ENCODE measurements around the gene TMEM169. TPM values are rescaled to one million over a fixed set of nuclear protein-coding genes. Genes with fewer than 3 reads are reported as not detected.

Gene TMEM169
- total RNA-seq, 4 donors from 2014 or later, result 0.09 to 0.29 (median 0.19) TPM; not detected in 1

- 33 to 40% methylated on average over 1 of the region's 1 CpG for WGBS, 2 donors
- no peaks in the 10 kb centered on the region for H3K9me3 ChIP-seq
- H3K27ac ChIP-seq, result no peak overlapping the region
- peaks cover 0 to 9% (median 2%) of the 10 kb centered on the region in 3 donors for H3K4me1 ChIP-seq
- DNase-seq, result no peak
- no peaks in the 10 kb centered on the region for H3K27me3 ChIP-seq
- no peak for TF ChIP-seq POLR2A (IDR thresholded peaks at IDR 0.05)
- TF ChIP-seq, protein P1, sequence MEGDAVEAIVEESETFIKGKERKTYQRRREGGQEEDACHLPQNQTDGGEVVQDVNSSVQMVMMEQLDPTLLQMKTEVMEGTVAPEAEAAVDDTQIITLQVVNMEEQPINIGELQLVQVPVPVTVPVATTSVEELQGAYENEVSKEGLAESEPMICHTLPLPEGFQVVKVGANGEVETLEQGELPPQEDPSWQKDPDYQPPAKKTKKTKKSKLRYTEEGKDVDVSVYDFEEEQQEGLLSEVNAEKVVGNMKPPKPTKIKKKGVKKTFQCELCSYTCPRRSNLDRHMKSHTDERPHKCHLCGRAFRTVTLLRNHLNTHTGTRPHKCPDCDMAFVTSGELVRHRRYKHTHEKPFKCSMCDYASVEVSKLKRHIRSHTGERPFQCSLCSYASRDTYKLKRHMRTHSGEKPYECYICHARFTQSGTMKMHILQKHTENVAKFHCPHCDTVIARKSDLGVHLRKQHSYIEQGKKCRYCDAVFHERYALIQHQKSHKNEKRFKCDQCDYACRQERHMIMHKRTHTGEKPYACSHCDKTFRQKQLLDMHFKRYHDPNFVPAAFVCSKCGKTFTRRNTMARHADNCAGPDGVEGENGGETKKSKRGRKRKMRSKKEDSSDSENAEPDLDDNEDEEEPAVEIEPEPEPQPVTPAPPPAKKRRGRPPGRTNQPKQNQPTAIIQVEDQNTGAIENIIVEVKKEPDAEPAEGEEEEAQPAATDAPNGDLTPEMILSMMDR (IDR thresholded peaks at IDR 0.05), result no peak
- intact Hi-C loops (cut with DNase I), result no loop called here
- H3K36me3 ChIP-seq, result no peaks in the 10 kb centered on the region
- H3K4me3 ChIP-seq, result no peak overlapping the region
Measured at GRCh38 chr2:216103213-216103612, 21.5 kb downstream of the TMEM169 start.

GRCh38 chr2:216104691-216105090 lies 23.0 kb downstream of the TMEM169 start:
- H3K27me3 ChIP-seq, result no peaks in the 10 kb centered on the region
- WGBS, 2 donors, result 76 to 90% methylated on average over 2 to 3 of the region's 3 CpGs
- TF ChIP-seq, protein P1 (IDR thresholded peaks at IDR 0.05), result no peak
- intact Hi-C loops (cut with DNase I), result no loop called here
- H3K36me3 ChIP-seq, result no peaks in the 10 kb centered on the region
- H3K4me3 ChIP-seq, result no peak overlapping the region
- no peaks in the 10 kb centered on the region for H3K9me3 ChIP-seq
- no peak for DNase-seq
- H3K27ac ChIP-seq, result no peak overlapping the region
- H3K4me1 ChIP-seq, result peaks cover 0 to 14% (median 6%) of the 10 kb centered on the region in 3 donors

DNA sequence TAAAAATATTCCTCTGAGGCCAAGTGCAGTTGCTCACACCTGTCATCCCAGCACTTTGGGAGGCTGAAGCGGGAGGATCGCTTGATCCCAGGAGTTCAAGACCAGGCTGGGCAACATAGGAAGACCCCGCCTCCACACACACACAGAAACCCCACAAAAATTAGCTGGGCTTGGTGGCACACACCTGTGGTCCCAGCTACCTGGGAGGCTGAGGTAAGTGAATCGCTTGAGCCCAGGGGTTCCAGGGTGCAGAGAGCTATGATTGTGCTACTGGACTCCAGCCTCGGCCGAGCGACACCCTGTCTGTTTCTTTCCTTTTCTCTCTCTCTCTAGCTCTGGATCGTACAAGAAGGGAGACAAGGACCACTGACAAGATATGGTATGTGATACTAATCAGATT lies 25.6 kb downstream of the TMEM169 start:
- H3K36me3 ChIP-seq, result peaks cover 0 to 19% (median 0%) of the 10 kb centered on the region in 3 donors
- no peaks in the 10 kb centered on the region for H3K27me3 ChIP-seq
- no peak for TF ChIP-seq POLR2A (IDR thresholded peaks at IDR 0.05)
- TF ChIP-seq, protein P1 (IDR thresholded peaks at IDR 0.05), result no peak
- H3K4me3 ChIP-seq, result peak overlapping the region in 1 of 4 donors; percentile 15
- H3K4me1 ChIP-seq, result peaks cover 15 to 40% (median 22%) of the 10 kb centered on the region in 3 donors
- 78 to 89% methylated on average over 7 to 8 of the region's 8 CpGs for WGBS, 2 donors
- H3K27ac ChIP-seq, result peak overlapping the region in 3 of 4 donors; percentile 10 to 95 (median 95)
- intact Hi-C loops (cut with DNase I), result no loop called here
- no peaks in the 10 kb centered on the region for H3K9me3 ChIP-seq
- no peak for DNase-seq

DNA sequence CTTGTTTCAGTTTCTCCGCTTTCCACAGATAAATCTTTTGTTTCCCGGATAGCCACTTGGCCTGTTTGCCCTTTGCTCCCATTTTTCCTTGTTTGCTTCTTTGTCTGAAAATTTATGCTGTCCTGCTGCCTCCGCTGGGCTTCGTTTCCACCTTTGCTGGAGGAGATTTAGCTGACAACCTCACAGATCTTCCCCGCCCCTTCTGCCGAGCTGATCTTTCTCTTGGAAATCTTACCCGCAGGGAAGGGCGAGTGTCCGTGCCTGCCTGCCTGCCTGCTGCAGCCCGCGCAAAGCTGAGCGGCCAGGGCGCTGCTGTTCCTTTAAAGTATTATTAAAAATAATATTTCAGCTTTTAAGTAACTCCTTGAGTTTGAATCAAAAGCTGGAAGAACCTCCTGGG lies 26.0 kb downstream of the TMEM169 start:
- 37 to 55% methylated on average over 12 to 13 of the region's 13 CpGs for WGBS, 2 donors
- H3K27ac ChIP-seq, result peak overlapping the region in 3 of 4 donors; percentile 10 to 95 (median 95)

DNA sequence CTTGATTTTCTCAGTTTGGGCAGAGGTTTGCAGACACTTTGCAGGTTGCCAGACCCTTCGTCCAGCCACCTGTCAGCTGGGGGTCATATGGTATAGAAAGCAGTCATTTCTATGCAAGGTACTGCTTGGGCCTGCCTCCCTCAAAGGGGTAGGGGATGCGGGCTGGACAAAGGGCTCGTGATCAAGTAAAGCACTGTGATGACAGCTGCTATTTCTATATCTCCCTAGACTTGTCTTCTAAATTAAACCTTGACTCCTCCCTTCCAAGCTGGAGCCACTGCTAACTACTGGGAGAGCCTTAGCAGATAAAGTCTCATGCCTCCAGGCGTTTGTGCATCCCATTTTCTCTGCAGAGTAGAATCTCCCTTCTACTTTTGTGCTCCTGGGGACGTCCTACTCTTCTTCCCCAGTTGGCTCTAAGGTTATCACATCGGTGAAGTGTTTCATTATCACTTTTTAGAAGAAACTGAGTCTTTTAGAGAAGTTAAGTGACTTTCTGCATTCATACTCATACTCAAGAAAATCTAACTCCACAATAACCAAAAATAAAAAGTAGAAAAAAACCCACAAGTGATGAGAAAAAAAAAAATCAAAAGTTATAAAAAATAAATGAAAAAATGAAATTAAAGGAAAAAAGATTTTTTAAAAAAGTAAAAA lies 26.7 kb downstream of the TMEM169 start:
- TF ChIP-seq POLR2A (IDR thresholded peaks at IDR 0.05), result no peak
- TF ChIP-seq, protein P1 (IDR thresholded peaks at IDR 0.05), result no peak
- H3K4me3 ChIP-seq, result peak overlapping the region; percentile 72 to 98 (median 86)

More for the DNA sequence above, 26.0 kb downstream of the TMEM169 start:
- H3K4me3 ChIP-seq, result peak overlapping the region in 3 of 4 donors; percentile 0 to 72 (median 15)
- H3K36me3 ChIP-seq, result peaks cover 0 to 23% (median 0%) of the 10 kb centered on the region in 3 donors
- intact Hi-C loops (cut with DNase I), result no loop called here
- no peaks in the 10 kb centered on the region for H3K27me3 ChIP-seq
- DNase-seq, result no peak
- peaks cover 15 to 45% (median 22%) of the 10 kb centered on the region in 3 donors for H3K4me1 ChIP-seq
- no peak for TF ChIP-seq POLR2A (IDR thresholded peaks at IDR 0.05)
- TF ChIP-seq, protein P1 (IDR thresholded peaks at IDR 0.05), result no peak
- H3K9me3 ChIP-seq, result no peaks in the 10 kb centered on the region

More for the DNA sequence above, 26.7 kb downstream of the TMEM169 start:
- H3K9me3 ChIP-seq, result no peaks in the 10 kb centered on the region
- intact Hi-C loops (cut with DNase I), result no loop called here
- WGBS, 2 donors, result 14 to 37% methylated on average over 6 of the region's 6 CpGs
- peaks cover 15 to 49% (median 22%) of the 10 kb centered on the region in 3 donors for H3K4me1 ChIP-seq
- peak overlapping the region in 3 of 4 donors; percentile 92 to 95 (median 95) for H3K27ac ChIP-seq
- DNase-seq, result no peak
- peaks cover 0 to 30% (median 0%) of the 10 kb centered on the region in 3 donors for H3K36me3 ChIP-seq
- H3K27me3 ChIP-seq, result no peaks in the 10 kb centered on the region

All from esophagus squamous epithelium (tissue), 5 donors.